GM10248 (cell line): ENCODE results near the gene SYCN.
"Not testable (repeated sequence)": the region's sequence is repeated elsewhere in the genome, so short reads cannot be mapped to it uniquely, and the experiment has no call there.

ENCODE experiments used
- CTCF ChIA-PET: fragments of 300-600 bp; sonication (Branson Sonifier 250); formaldehyde crosslinking; extraction: SDS; loops from one replicate; lab custom pipeline; 2021; ENCODE audit warnings: antibody characterized with exemption; lab: Yijun Ruan, JAX
- POLR2A ChIA-PET: fragments of 350-650 bp; sonication (Branson Sonifier 250); formaldehyde crosslinking; extraction: SDS; loops from one replicate; lab custom pipeline; 2020; ENCODE audit warnings: antibody characterized with exemption; lab: Yijun Ruan, JAX
- DNase-seq: peaks from one replicate; pipeline ENCODE4 v3.0.0; 2012; ENCODE audit errors: extremely low spot score
- TF ChIP-seq, protein P1 (sequence below): IDR thresholded peaks from 2 replicates; pipeline ENCODE4 v1.5.1; 2012; ENCODE audit warnings: mild to moderate bottlenecking, low read depth; ENCODE audit errors: extremely low read depth, missing control alignments, control extremely low read depth

Gene SYCN

GRCh38 chr19:39237200-39238184, 33.4 kb upstream of the SYCN start:
- ChIA-PET POLR2A (interaction anchor here (0.5 kb wide), 1 partner anchor 194 kb away, joined by 7 read pairs; no protein-coding TSS in a partner anchor), CTCF (no interaction called here)
- DNase-seq = peak; percentile 79
- TF ChIP-seq, protein P1, sequence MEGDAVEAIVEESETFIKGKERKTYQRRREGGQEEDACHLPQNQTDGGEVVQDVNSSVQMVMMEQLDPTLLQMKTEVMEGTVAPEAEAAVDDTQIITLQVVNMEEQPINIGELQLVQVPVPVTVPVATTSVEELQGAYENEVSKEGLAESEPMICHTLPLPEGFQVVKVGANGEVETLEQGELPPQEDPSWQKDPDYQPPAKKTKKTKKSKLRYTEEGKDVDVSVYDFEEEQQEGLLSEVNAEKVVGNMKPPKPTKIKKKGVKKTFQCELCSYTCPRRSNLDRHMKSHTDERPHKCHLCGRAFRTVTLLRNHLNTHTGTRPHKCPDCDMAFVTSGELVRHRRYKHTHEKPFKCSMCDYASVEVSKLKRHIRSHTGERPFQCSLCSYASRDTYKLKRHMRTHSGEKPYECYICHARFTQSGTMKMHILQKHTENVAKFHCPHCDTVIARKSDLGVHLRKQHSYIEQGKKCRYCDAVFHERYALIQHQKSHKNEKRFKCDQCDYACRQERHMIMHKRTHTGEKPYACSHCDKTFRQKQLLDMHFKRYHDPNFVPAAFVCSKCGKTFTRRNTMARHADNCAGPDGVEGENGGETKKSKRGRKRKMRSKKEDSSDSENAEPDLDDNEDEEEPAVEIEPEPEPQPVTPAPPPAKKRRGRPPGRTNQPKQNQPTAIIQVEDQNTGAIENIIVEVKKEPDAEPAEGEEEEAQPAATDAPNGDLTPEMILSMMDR = no peak

DNA sequence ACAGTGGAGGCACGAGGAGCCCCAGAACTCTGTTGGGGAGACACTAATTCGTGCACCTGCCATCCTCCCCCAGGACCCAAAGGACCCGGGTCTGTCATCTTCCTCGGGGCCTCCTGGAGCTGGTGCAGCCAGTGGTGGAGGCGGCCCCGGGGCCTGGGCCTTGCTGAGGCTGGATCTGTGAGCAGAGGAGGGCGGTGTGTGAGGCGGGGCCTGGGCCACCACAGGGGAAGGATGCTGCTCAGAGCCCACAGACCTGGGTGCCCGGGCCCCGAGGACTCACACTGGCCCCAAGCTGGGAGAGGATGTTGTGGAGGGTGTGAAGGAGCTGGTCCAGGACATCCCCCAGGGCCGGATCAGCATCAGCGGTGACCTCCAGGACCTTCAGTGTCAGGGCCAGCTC, 32.5 kb upstream of the SYCN start:
- no peak for DNase-seq
- ChIA-PET CTCF (no interaction called here), POLR2A (no interaction called here)
- TF ChIP-seq, protein P1 = no peak

DNA sequence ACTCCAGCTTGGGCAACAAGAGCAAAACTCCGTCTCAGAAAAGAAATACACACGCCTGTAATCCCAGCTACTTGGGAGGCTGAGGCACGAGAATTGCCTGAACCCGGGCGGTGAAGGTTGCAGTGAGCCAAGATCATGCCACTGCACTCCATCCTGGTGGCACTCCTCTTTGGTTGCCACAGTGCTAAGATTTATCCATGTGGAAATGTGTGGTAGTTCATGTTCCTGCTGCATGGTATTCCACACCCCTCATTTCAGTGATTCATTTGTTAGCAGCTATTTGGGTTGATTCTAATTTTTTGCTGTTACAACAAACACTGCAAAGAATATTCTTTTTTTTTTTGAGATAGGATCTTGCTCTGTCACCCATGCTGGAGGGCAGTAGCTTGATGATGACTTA, 28.6 kb upstream of the SYCN start:
- DNase-seq = no peak
- CTCF ChIA-PET = no interaction called here
- TF ChIP-seq, protein P1 = no peak
- POLR2A ChIA-PET = no interaction called here

DNA sequence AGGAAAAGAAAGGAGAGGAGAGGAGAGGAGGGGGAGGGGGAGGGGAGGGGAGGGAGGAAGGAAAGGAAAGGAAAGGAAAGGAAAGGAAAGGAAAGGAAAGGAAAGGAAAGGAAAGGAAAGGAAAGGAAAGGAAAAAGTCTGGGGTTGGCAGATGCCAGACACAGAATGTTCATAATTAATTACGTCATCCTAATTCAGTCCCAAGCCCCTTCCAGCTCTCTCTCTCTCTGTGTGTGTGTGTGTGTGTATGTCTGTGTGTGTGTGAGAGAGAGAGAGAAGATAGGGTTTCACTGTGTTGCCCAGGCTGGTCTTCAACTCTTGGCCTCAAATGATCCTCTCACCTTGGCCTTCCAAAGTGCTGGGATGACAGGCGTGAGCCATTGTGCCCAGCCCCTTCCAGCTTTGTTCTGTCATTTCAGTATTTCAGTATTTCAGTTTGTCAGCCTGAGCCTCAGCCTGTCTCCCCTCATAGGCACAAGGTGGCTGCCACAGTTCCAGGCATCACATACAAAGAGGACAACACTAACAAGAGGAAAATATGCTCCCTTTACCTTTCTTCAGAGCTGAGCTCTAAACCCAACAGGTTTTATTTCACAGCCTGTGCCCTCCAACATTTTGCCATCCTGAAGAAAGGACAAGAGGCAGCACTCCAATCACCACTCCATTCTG, 26.2 kb upstream of the SYCN start:
- TF ChIP-seq, protein P1 = no peak
- ChIA-PET POLR2A (interaction anchor here (0.6 kb wide), 1 partner anchor 129 kb away, joined by 4 read pairs; no protein-coding TSS in a partner anchor), CTCF (no interaction called here)
- no peak for DNase-seq

DNA sequence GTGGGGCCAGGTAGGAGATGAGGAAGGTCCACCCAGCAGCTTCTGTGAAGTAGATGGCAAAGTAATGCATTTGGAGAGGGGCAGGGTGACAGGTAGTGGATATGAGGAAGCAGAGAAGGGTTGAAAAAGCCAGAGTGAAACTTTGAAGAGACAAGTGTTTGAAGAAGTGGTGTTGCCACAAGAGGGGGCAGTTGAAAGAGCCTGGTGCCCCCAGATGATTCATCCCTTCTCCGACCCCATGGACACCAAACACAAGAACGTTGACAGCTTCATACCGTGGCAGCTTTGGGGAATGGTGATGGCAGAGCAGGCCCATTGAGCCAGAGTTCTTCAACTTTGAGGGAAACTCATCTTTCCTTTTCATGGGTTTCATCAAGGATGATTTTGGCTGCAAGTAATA, 20.8 kb upstream of the SYCN start:
- POLR2A ChIA-PET = no interaction called here
- CTCF ChIA-PET = no interaction called here
- TF ChIP-seq, protein P1 = no peak
- DNase-seq = no peak

DNA sequence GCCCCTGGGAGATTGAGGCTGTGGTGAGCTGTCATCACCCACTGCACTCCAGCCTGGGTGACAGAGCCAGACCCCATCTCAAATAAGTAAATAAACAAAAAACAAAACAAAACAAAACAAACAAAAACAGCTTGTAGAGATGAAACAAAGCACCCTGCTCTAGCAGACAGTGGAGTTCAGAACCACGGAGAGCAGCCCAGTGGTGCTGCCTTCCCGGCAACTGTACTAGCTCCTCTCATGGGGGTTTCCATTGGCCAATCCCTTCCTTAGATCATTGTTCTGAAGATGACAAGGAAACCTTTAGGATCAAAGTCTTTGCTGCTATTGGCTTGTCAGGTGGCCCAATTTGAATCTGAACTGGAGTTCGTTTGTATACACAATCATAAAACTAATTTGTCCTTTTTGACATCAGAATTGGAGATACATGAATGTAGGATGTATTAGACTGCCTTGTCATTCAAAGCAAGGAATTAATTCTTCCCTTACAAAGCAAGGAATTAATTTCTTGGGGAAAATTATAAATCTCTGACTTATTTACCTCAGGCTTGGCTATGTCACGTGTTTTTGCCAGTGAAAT, 19.7 kb upstream of the SYCN start:
- POLR2A ChIA-PET = no interaction called here
- TF ChIP-seq, protein P1 = no peak
- CTCF ChIA-PET = interaction anchor here (1.5 kb wide), 1 partner anchor 11 kb away, joined by 3 read pairs; no protein-coding TSS in a partner anchor
- DNase-seq = no peak

DNA sequence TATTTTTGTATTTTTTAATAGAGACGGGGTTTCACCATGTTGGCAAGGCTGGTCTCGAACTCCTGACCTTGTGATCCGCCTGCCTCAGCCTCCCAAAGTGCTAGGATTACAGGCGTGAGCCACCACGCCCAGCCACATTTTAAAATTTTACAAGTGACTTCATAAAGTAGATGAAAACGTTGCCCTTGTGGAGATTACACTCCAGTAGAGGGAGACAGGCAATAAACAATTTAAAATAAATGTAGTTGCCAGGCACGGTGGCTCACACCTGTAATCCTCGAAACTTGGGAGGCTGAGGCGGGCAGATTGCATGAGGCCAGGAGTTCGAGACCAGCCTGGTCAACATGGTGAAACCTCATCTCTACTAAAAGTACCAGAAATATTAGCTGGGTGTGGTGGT, 15.0 kb upstream of the SYCN start:
- POLR2A ChIA-PET, DNase-seq, CTCF ChIA-PET: not testable (repeated sequence)
